OCI-LY3 (cell line): ENCODE measurements around the gene PDZK1IP1.
"Not testable (repeated sequence)": the region's sequence is repeated elsewhere in the genome, so short reads cannot be mapped to it uniquely, and the experiment has no call there.

Experiments
- H2AFZ ChIP-seq: fragments of 200-600, 300-600 bp; shearing (Covaris generic); 2 replicates; pipeline ENCODE4 v1.6.0; 2014; ENCODE audit warnings: antibody characterized with exemption, low read depth, low read length
- H3K27ac ChIP-seq: fragments of 200-600, 300-600 bp; sonication (generic); 2 replicates; pipeline ENCODE4 v1.5.1; 2014; ENCODE audit warnings: mild to moderate bottlenecking, low read length, moderate library complexity, mixed read lengths
- H3K27me3 ChIP-seq: fragments of 200-600, 300-600 bp; sonication (generic); 2 replicates; pipeline ENCODE4 v1.6.1; 2014; ENCODE audit warnings: low read depth, low read length, mixed read lengths
- H3K36me3 ChIP-seq: fragments of 200-600, 300-600 bp; sonication (generic); replicated peaks from 2 replicates; pipeline ENCODE3; 2014; ENCODE audit warnings: low read depth, low read length, mixed read lengths
- H3K4me1 ChIP-seq: fragments of 300-600, 200-600 bp; sonication (generic); 2 replicates; pipeline ENCODE4 v1.6.1; 2014; ENCODE audit warnings: low read length, mixed read lengths
- H3K4me2 ChIP-seq: fragments of 200-600, 300-600 bp; sonication (generic); 2 replicates; pipeline ENCODE4 v1.6.1; 2014; ENCODE audit warnings: low read length, mixed read lengths
- H3K4me3 ChIP-seq: fragments of 300-600, 200-600 bp; sonication (generic); 2 replicates; pipeline ENCODE4 v1.5.1; 2014; ENCODE audit warnings: antibody characterized with exemption, mild to moderate bottlenecking, low read length, moderate library complexity
- H3K79me2 ChIP-seq: fragments of 300-600, 200-600 bp; shearing (Covaris generic); 2 replicates; pipeline ENCODE4 v1.6.1; 2014; ENCODE audit warnings: mild to moderate bottlenecking, low read length, mixed read lengths
- H3K9ac ChIP-seq: fragments of 300-600, 200-600 bp; shearing (Covaris generic); 2 replicates; pipeline ENCODE4 v1.6.0; 2014; ENCODE audit warnings: mild to moderate bottlenecking, low read length, moderate library complexity
- H3K9me3 ChIP-seq: fragments of 200-600, 300-600 bp; shearing (Covaris generic); 2 replicates; pipeline ENCODE4 v1.6.1; 2014; ENCODE audit warnings: low read length, mixed read lengths; ENCODE audit not compliant: insufficient read depth
- H4K20me1 ChIP-seq: fragments of 200-600, 300-600 bp; sonication (generic); 2 replicates; pipeline ENCODE4 v1.6.1; 2016; ENCODE audit warnings: low read length, mixed read lengths; ENCODE audit not compliant: insufficient read depth
- CTCF ChIP-seq: fragments of 200-600, 300-600 bp; sonication (generic); IDR thresholded peaks from 2 replicates; pipeline ENCODE4 v1.5.1; 2014; ENCODE audit warnings: antibody characterized with exemption, low read length, low read depth
- EZH2phosphoT487 ChIP-seq: fragments of 200-600 bp; shearing (Covaris generic); IDR thresholded peaks from 2 replicates; pipeline ENCODE4 v1.6.1; 2018; ENCODE audit warnings: antibody characterized with exemption, mixed run types, low read depth

PDZK1IP1 gene

GRCh38 chr1:47161298-47162040 is 28.4 kb downstream of the PDZK1IP1 start:
- Histone ChIP-seq H2AFZ (no peak overlapping the region), H3K27ac (no peak overlapping the region), H3K27me3 (no peaks in the 10 kb centered on the region), H4K20me1 (no peaks in the 10 kb centered on the region), H3K36me3 (no peaks in the 10 kb centered on the region), H3K4me2 (no peak overlapping the region), H3K9me3 (no peaks in the 10 kb centered on the region), H3K79me2 (no peaks in the 10 kb centered on the region), H3K4me3 (no peak overlapping the region), H3K4me1 (no peaks in the 10 kb centered on the region), H3K9ac (no peak overlapping the region)
- no peak for TF ChIP-seq EZH2phosphoT487
- TF ChIP-seq CTCF = no peak

- Histone ChIP-seq H3K4me3 (no peak overlapping the region), H3K27me3 (no peaks in the 10 kb centered on the region), H3K4me2 (no peak overlapping the region), H3K27ac (no peak overlapping the region), H3K9ac (no peak overlapping the region), H3K79me2 (no peaks in the 10 kb centered on the region), H2AFZ (no peak overlapping the region), H3K4me1 (no peaks in the 10 kb centered on the region), H4K20me1 (no peaks in the 10 kb centered on the region), H3K36me3 (no peaks in the 10 kb centered on the region), H3K9me3 (no peaks in the 10 kb centered on the region)
- TF ChIP-seq CTCF (no peak), EZH2phosphoT487 (no peak)
Observed at GRCh38 chr1:47160716-47161115, 29.1 kb downstream of the PDZK1IP1 start.

- H3K4me1 ChIP-seq, H3K36me3 ChIP-seq, H3K4me3 ChIP-seq, H3K9ac ChIP-seq, H3K27ac ChIP-seq, H3K79me2 ChIP-seq, H3K9me3 ChIP-seq, H2AFZ ChIP-seq, H4K20me1 ChIP-seq, H3K4me2 ChIP-seq, H3K27me3 ChIP-seq: not testable (repeated sequence)
Observed at GRCh38 chr1:47157957-47158356, 31.9 kb downstream of the PDZK1IP1 start.

GRCh38 chr1:47156457-47156856 is 33.4 kb downstream of the PDZK1IP1 start:
- not testable (repeated sequence) for H3K9me3 ChIP-seq, H3K4me1 ChIP-seq, H4K20me1 ChIP-seq, H3K27ac ChIP-seq, H3K36me3 ChIP-seq, H3K4me3 ChIP-seq, H3K79me2 ChIP-seq, H2AFZ ChIP-seq, H3K9ac ChIP-seq, H3K4me2 ChIP-seq, H3K27me3 ChIP-seq

- not testable (repeated sequence) for H3K9ac ChIP-seq, H3K4me3 ChIP-seq, H3K4me2 ChIP-seq, H3K79me2 ChIP-seq, H3K4me1 ChIP-seq, H3K36me3 ChIP-seq, H2AFZ ChIP-seq, H3K27ac ChIP-seq, H3K27me3 ChIP-seq, H3K9me3 ChIP-seq, H4K20me1 ChIP-seq
Observed at GRCh38 chr1:47149162-47149561, 40.7 kb downstream of the PDZK1IP1 start.
